ENCODE measurements around the gene CALML3.

- TF ChIP-seq EZH2 (IDR thresholded peaks at IDR 0.05; ENCODE audit: borderline replicate concordance, low read depth, low read length, severe bottlenecking) = no peak
- TF ChIP-seq POLR2A (IDR thresholded peaks at IDR 0.05; ENCODE audit: low read depth, low read length) = no peak
- TF ChIP-seq CTCF (IDR thresholded peaks at IDR 0.05; ENCODE audit: extremely low read depth in 1 of 2, insufficient read depth in 1 of 2, low read depth in 1 of 2, low read length in 2 of 2) = no peak
- no peak for TF ChIP-seq JUN (IDR thresholded peaks at IDR 0.05; ENCODE audit: borderline replicate concordance, insufficient read depth, insufficient read length, low read depth)
- TF ChIP-seq, protein P1, sequence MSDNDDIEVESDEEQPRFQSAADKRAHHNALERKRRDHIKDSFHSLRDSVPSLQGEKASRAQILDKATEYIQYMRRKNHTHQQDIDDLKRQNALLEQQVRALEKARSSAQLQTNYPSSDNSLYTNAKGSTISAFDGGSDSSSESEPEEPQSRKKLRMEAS (IDR thresholded peaks at IDR 0.05; ENCODE audit: insufficient read depth, insufficient read length) = no peak
- no peak for TF ChIP-seq POLR2AphosphoS5 (IDR thresholded peaks at IDR 0.05; ENCODE audit: insufficient read depth, low read depth, low read length)
Measured at GRCh38 chr10:5571826-5572225, 47.1 kb downstream of the CALML3 start.
